Iris pigment epithelial cell (primary cell): Measurements from ENCODE around the gene ELOA.
A peak's percentile ranks its signal among the peaks of the same experiment; 100 is the strongest.
"Not testable (repeated sequence)": the region's sequence is repeated elsewhere in the genome, so short reads cannot be mapped to it uniquely, and the experiment has no call there.

ENCODE experiments used
- DNase-seq: peaks from one replicate; pipeline ENCODE4 v3.0.0-alpha.2; 2011; ENCODE audit warnings: low read depth

Gene ELOA

GRCh38 chr1:23783141-23783540 lies 39.9 kb downstream of the ELOA start:
- DNase-seq, result not testable (repeated sequence)

DNA sequence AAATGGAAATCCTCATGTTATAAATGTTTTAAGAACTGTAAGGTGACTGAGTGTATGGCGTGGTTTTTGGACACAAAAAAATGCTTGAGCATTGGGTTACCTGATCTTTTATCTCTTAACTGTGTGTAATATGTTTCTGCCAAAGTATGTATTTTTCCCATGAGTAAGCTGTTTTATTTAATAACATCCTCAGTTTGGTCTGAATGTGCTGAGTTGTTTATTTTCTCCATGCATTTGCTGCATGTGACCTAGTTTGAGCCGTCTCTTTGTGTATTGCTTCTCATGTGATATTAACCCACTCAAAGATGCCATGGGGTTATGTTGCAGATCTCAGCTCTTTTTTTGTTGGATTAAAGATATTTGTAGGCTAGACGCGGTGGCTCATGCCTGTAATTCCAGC lies 41.6 kb downstream of the ELOA start:
- DNase-seq, result no peak

DNA sequence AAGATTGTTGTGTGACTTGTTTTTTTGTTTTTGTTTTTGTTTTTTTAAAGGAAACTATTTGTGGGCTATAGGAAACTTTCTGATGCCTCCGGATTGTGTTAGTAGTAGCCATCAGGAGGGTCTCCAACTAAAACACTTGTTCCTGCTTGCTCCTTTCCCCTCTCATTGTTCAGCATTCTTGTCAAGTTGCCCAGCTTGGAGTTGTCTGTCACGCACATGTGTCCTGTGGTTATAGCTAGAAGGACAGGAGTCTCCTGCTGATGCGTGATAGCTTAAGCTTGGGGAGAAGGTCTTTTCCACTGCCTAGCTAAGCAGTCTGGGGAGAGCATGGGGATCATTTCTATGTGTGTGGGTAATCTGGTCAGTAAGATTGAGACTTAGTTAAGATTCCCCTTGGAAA lies 44.4 kb downstream of the ELOA start:
- DNase-seq, result no peak

DNA sequence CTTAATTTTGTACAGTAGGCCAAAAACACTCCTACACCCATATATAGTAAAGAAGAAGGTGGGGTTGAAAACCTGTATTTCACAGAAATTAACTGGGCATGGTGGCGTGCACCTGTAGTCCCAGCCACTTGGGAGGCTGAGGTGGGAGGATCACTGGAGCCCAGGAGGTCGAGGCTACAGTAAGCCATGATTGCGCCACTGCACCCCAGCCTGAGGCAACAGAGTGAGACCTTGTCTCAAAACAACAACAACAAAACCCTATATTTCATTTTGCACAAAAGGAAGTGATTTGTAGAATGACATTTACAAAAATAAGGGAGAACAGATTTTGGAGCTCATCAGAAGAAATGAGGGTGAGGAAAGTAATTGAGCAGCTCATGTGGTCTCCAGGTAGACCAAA lies 45.4 kb downstream of the ELOA start:
- no peak for DNase-seq

DNA sequence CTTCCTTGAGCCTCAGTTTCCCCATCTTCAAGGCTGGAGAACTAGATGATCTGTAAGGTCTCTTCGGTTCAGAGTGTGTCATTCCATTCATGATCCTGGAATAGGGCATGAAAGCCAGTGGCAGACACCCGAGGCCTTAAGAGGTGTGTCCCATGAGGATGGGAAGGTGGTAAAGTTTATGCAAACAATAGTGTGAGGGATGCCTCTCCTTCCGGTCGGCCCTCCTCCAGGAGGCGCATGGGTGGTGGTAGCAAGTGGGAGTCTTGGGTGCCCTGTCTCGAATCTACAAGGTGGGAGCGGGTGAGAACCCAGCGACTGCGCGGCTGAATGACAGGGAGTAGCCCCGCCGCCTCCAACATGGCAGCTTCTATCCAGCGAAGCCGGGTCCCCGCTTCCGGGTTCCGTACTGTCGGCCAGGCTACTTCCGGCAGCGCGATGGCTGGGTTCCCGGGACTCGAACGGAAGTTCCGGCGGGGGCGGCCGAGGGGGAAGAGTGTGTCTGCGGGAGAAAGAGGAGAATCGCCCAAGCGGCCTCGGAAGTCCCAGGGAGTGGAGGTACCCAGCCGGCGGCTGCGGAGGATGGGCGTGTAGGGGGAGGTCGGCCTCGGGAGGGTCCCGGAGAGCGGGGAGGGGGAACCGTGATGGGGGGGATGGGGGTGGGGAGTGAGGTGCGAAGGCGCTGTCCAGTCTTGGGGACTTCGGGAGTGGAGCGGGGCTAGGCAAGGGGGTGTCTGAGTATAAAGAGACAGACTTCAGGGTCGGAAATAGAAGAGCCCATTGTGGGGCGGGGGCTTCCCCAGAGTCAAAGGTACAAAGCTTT lies 47.6 kb downstream of the ELOA start, which contains the start of gene LYPLA2:
TSS of gene LYPLA2 (plus strand) at position 450 of the 820 bp plus-strand sequence. CDS start 1,538 bp downstream, outside the sequence.
- DNase-seq, result peak; percentile 92

- DNase-seq, result no peak
These were observed 48.3 kb downstream of the ELOA start for GRCh38 chr1:23791516-23792047.

GRCh38 chr1:23792151-23792945 lies 49.1 kb downstream of the ELOA start:
- DNase-seq, result no peak

DNA sequence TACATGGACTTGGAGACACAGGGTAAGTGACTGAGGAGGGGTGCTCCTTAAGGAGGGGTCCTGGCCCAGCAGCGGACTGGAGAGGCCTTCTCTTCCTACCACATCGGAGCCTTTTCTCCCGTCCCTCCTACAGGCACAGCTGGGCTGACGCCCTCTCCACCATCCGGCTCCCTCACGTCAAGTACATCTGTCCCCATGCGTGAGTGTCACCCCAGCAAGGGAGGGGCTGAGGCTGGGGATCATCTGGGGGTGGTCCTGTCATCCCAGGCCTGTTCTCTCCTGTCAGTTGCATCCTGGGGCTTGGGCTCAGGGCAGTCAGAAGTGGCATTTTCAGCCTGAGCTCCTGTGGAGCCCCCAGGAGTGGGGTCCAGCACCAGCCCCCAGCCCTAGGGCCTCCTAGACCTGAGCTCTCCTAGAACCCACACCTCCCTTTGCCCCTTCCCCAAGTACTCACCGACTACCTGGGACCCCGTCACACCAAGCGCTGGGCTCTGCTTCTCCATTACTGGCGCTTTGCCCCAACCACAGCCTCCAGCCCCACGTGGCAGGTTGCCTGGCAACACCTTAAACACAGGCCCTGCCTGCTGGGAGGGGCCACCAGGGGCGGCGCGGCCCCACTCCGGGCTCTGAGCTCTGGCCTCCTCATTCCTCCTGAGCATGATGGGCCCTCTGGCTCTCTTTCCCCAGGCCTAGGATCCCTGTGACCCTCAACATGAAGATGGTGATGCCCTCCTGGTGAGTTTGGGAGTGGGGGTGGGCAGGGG lies 49.9 kb downstream of the ELOA start:
- peak; percentile 43 for DNase-seq

GRCh38 chr1:23793861-23794731 lies 50.8 kb downstream of the ELOA start:
- DNase-seq, result no peak

GRCh38 chr1:23794732-23795182 lies 51.5 kb downstream of the ELOA start:
- DNase-seq, result not testable (repeated sequence)

DNA sequence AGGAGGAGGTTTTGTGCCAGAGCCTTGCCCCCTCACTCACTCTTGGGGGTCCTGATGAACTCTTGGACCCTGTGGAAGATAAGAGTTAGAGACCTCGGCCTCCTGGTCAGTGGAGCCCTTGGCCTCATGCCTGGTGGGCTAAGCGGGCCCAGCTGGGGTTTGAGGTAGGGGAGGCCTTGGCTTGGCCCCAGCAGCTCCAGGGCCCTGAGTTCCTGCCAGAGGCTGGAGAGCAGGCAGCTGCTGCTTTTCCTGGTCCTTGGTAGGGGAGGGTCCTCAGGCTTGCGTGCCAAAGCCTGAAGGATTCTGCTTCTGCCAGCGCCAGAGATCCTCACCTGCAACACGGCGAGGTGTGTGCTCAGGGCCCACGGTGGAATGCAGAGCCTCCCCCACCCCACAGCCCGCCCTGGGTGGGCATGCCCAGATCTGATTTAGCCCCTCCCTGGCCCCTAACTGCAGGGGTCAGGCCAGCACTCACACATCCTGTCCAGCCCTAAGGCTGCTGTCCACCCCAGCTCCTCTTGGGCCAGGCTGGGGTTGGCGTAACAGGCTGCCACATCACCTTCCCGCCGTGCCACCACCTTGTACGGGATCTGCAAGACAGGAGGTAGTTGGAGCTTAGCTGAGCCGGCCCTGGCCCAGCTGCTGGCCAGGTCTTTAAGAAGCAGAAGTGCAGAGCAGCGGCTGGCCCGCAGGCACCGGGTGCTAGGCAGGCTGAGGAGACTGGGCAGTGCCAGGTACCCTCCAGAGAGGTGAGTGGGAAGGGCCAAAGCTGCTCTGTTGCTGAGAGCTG lies 52.6 kb downstream of the ELOA start:
- no peak for DNase-seq

GRCh38 chr1:23796466-23797271 lies 53.4 kb downstream of the ELOA start:
- DNase-seq, result no peak

- no peak for DNase-seq
These were observed 54.5 kb downstream of the ELOA start for GRCh38 chr1:23797478-23798448.

GRCh38 chr1:23798662-23799142 lies 55.4 kb downstream of the ELOA start:
- no peak for DNase-seq

- no peak for DNase-seq
These were observed 55.9 kb downstream of the ELOA start for GRCh38 chr1:23799255-23799569.

GRCh38 chr1:23799570-23800399 lies 56.5 kb downstream of the ELOA start:
- peak; percentile 82 for DNase-seq
